PFSK-1 (cell line): ENCODE results near the gene INIP.

ENCODE experiments used
- FOXP2 ChIP-seq: optimal IDR thresholded peaks from 2 replicates; pipeline ENCODE3; 2011; ENCODE audit warnings: borderline replicate concordance, control low read depth, inconsistent platforms; ENCODE audit not compliant: insufficient read depth; ENCODE audit errors: extremely low read length, extremely low read depth
- POLR2AphosphoS5 ChIP-seq: IDR thresholded peaks from 2 replicates; pipeline ENCODE4 v1.6.1; 2012; ENCODE audit warnings: low read depth, mild to moderate bottlenecking, control low read depth, low read length, moderate library complexity
- REST ChIP-seq, 2 experiments: IDR thresholded peaks; 2 replicates each; pipeline versions ENCODE4 v1.6.1 to v1.8.0; 2011 to 2012; ENCODE audit warnings: low read depth in 2 of 2, low read length in 2 of 2, control low read depth in 1 of 2, inconsistent platforms in 1 of 2, mild to moderate bottlenecking in 1 of 2, moderate library complexity in 1 of 2; ENCODE audit not compliant: insufficient read depth in 1 of 2
- SIN3A ChIP-seq: IDR thresholded peaks from 2 replicates; pipeline ENCODE4 v1.6.1; 2012; ENCODE audit warnings: mild to moderate bottlenecking, low read length, moderate library complexity, borderline replicate concordance; ENCODE audit not compliant: insufficient read depth
- TAF1 ChIP-seq: IDR thresholded peaks from 2 replicates; pipeline ENCODE4 v1.6.1; 2012; ENCODE audit warnings: low read length, control low read depth, borderline replicate concordance; ENCODE audit not compliant: insufficient read depth

Gene INIP

DNA sequence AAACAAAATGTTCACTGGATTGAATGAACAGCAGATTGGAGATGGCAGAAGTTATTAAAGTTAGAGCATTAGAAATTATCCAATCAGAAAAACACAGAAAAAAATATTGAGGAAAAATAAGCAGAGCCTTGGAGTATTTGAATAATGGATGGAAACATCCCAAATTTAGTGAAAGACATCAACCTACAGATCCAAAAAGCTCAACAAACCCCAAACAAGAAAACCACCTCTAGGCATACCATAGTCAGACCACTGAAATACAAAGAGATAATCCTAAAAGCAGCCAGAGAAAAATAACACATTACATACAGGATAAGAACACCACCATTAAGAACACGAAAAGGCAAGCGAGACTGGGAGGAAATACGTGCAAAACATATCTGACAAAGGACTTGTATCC is 5.2 kb downstream of the INIP start:
- TF ChIP-seq REST (IDR thresholded peaks at IDR 0.05; ENCODE audit: insufficient read depth in 1 of 2, low read depth in 2 of 2, low read length in 2 of 2), result no peak

DNA sequence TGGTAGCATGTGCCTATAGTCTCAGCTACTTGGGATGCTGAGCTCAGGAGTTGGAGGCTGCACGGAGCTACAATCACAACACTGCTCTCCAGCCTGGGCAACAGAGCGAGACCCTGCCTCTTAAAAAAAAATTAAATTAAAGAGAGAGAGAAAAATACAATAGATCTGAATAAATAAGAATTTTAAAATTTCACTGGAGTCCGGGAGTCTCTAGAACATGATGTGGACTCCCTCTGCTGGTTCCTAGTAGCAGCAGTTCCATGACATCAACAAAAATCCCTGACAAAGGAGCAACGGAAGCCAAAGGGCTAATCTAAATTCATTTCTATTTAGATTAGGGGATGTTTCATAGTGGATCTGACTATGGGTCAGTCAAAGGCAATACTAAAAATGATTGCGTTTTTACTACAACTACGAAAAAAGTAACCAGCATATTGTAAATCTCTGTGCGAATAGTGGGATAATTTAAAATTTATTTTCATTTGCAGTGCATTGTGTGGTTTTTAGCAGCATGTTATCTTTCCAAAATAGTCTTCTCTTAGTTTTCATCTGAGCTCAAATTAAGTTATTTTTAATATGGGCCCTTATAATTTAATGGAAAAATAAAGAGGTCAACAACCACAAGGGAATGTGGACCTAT is 6.7 kb downstream of the INIP start:
- TF ChIP-seq FOXP2 (no peak), TAF1 (no peak), POLR2AphosphoS5 (no peak), SIN3A (no peak), REST (IDR thresholded peaks at IDR 0.05; ENCODE audit: insufficient read depth in 1 of 2, low read depth in 2 of 2, low read length in 2 of 2) (no peak)

DNA sequence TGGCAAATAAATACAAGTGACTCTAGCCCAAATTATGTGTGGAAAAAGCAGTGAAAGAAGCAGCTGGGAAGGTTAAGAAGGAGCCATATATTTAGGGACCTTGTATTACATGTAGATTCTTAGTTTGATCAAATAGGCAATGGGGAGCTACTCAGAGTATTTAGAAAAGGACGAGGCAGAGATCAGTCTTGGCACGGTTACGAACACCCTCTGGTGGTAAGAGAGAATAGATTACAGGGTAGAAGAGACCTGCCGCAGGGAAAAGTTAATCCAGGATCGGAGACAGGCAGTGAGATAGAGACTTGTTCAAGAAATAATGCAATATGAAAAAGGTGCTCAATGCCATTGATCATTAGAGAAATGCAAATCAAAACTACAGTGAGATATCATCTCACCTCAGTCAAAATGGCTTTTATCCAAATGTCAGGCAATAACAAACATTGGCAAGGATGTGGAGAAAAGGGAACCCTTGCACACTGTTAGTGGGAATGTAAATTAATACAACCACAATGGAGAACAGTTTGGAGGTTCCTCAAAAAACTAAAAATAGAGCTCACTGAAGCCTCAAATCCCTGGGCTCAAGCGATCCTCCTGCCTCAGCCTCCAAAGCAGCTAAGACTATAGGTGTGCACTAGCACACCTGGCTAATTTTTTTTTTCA is 12.0 kb downstream of the INIP start:
- no peak for TF ChIP-seq TAF1
- no peak for TF ChIP-seq SIN3A
- TF ChIP-seq POLR2AphosphoS5, result no peak
- TF ChIP-seq FOXP2, result no peak
- no peak for TF ChIP-seq REST (IDR thresholded peaks at IDR 0.05; ENCODE audit: insufficient read depth in 1 of 2, low read depth in 2 of 2, low read length in 2 of 2)

GRCh38 chr9:112703304-112703703 is 14.6 kb downstream of the INIP start:
- no peak for TF ChIP-seq TAF1
- TF ChIP-seq POLR2AphosphoS5, result no peak
- no peak for TF ChIP-seq SIN3A
- TF ChIP-seq FOXP2, result no peak
- no peak for TF ChIP-seq REST (IDR thresholded peaks at IDR 0.05; ENCODE audit: insufficient read depth in 1 of 2, low read depth in 2 of 2, low read length in 2 of 2)

DNA sequence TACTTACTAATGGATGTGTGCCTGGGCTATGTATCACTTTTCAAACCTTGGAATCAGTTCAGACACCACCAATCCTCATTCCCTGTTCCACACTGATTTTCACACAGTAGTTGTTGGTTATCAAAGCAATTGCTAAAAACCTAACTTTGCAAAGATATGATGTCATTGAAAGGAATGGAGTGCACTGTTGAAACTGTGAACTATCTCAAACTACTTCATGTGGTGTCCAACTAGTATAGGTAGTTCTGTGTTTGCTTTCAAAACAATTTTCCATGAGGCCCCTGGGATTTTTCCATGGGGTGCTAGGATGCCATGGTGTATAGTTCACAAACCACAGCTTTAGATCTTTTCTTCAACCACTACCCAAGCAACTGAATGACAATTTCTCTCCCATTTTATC is 17.8 kb downstream of the INIP start:
- TF ChIP-seq FOXP2 (no peak), REST (IDR thresholded peaks at IDR 0.05; ENCODE audit: insufficient read depth in 1 of 2, low read depth in 2 of 2, low read length in 2 of 2) (no peak), POLR2AphosphoS5 (no peak), TAF1 (no peak), SIN3A (no peak)
